IMR-90 (cell line): ENCODE data around the gene ELMO1. TPM values are rescaled to one million over a fixed set of nuclear protein-coding genes. Genes with fewer than 3 reads are reported as not detected.

Experiments
- ATAC-seq: fragments of 200-7000 bp; cut with Tn5 transposase; 2 replicates; pipeline ENCODE4 v1.9.1; 2020; ENCODE audit warnings: low read depth, mild to moderate bottlenecking, moderate library complexity
- BruUV-seq: library from RNA; stranded (reverse); fragments of 400-500 nt; replicated peaks from 2 replicates; lab custom pipeline; 2021; lab: Mats Ljungman, UMichigan
- CTCF ChIA-PET: fragments of 300-600 bp; formaldehyde crosslinking; extraction: SDS; loops from one replicate; lab custom pipeline; 2021; ENCODE audit warnings: antibody characterized with exemption; lab: Yijun Ruan, JAX
- POLR2A ChIA-PET: fragments of 300-600 bp; sonication (Branson Sonifier 250); formaldehyde crosslinking; loops from one replicate; lab custom pipeline; 2022; ENCODE audit warnings: antibody characterized with exemption; ENCODE audit not compliant: unreplicated experiment; lab: Charles Lee
- DNase-seq: peaks from one replicate; pipeline ENCODE4 v3.0.0; 2013
- H2AFZ ChIP-seq: replicated peaks from 2 replicates; pipeline ENCODE3; 2013; ENCODE audit warnings: low read length, mild to moderate bottlenecking; ENCODE audit not compliant: poor library complexity
- H2AK5ac ChIP-seq: 2 replicates; pipeline ENCODE4 v1.6.1; 2013; ENCODE audit warnings: low read depth, low read length, inconsistent platforms
- H2AK9ac ChIP-seq: replicated peaks from 2 replicates; pipeline ENCODE3; 2013; ENCODE audit warnings: mild to moderate bottlenecking, low read depth, low read length, moderate library complexity; ENCODE audit not compliant: poor library complexity
- H2BK120ac ChIP-seq: 2 replicates; pipeline ENCODE4 v1.6.1; 2013; ENCODE audit warnings: low read depth, low read length, inconsistent platforms
- H2BK15ac ChIP-seq: 3 replicates; pipeline ENCODE4 v1.6.1; 2013; ENCODE audit warnings: low read depth, low read length, inconsistent platforms
- H2BK20ac ChIP-seq: 2 replicates; pipeline ENCODE4 v1.6.1; 2013; ENCODE audit warnings: low read depth, mild to moderate bottlenecking, inconsistent platforms, low read length, moderate library complexity
- H2BK5ac ChIP-seq: 2 replicates; pipeline ENCODE4 v1.6.1; 2013; ENCODE audit warnings: mild to moderate bottlenecking, low read depth, low read length, inconsistent platforms; ENCODE audit not compliant: poor library complexity, severe bottlenecking
- H3K14ac ChIP-seq: replicated peaks from 2 replicates; pipeline ENCODE4 v1.6.1; 2013; ENCODE audit warnings: low read depth, low read length, inconsistent platforms
- H3K18ac ChIP-seq: 2 replicates; pipeline ENCODE4 v1.6.1; 2013; ENCODE audit warnings: low read depth, low read length, control low read depth
- H3K23ac ChIP-seq: 2 replicates; pipeline ENCODE4 v1.6.1; 2013; ENCODE audit warnings: low read depth, low read length, inconsistent platforms
- H3K27ac ChIP-seq: 2 replicates; pipeline ENCODE4 v1.5.1; 2013; ENCODE audit warnings: mild to moderate bottlenecking, control low read depth, low read length; ENCODE audit not compliant: insufficient read depth
- H3K27me3 ChIP-seq: 2 replicates; pipeline ENCODE4 v1.6.1; 2013; ENCODE audit warnings: low read length; ENCODE audit not compliant: control insufficient read depth, insufficient read depth
- H3K36me3 ChIP-seq: 2 replicates; pipeline ENCODE4 v1.6.1; 2013; ENCODE audit warnings: low read length, mixed read lengths; ENCODE audit not compliant: control insufficient read depth, insufficient read depth
- H3K4ac ChIP-seq: 2 replicates; pipeline ENCODE4 v1.6.1; 2013; ENCODE audit warnings: low read depth, low read length, inconsistent platforms
- H3K4me1 ChIP-seq: 2 replicates; pipeline ENCODE4 v1.6.1; 2013; ENCODE audit warnings: low read length, mixed read lengths; ENCODE audit not compliant: control insufficient read depth, insufficient read depth
- H3K4me2 ChIP-seq: 2 replicates; pipeline ENCODE4 v1.6.1; 2013; ENCODE audit warnings: low read depth, mild to moderate bottlenecking, control low read depth, low read length, moderate library complexity
- H3K4me3 ChIP-seq: 2 replicates; pipeline ENCODE4 v1.5.1; 2013; ENCODE audit warnings: low read depth, mild to moderate bottlenecking, control low read depth, low read length, moderate library complexity; ENCODE audit not compliant: insufficient read depth
- H3K56ac ChIP-seq: 2 replicates; pipeline ENCODE4 v1.6.1; 2013; ENCODE audit warnings: low read length, inconsistent platforms; ENCODE audit not compliant: insufficient read depth; ENCODE audit errors: extremely low read depth
- H3K79me1 ChIP-seq, 2 experiments: 2 replicates each; pipeline ENCODE4 v1.6.1; 2013; ENCODE audit warnings: low read length in 2 of 2, inconsistent platforms in 1 of 2, low read depth in 1 of 2
- H3K9ac ChIP-seq: 2 replicates; pipeline ENCODE4 v1.6.1; 2013; ENCODE audit warnings: low read depth, low read length, control low read depth
- H3K9me1 ChIP-seq: 2 replicates; pipeline ENCODE4 v1.6.1; 2013; ENCODE audit warnings: low read length, inconsistent platforms; ENCODE audit not compliant: insufficient read depth
- H3K9me3 ChIP-seq: 2 replicates; pipeline ENCODE4 v1.6.1; 2013; ENCODE audit warnings: low read length; ENCODE audit not compliant: control insufficient read depth, insufficient read depth
- H4K20me1 ChIP-seq: 2 replicates; pipeline ENCODE4 v1.6.1; 2013; ENCODE audit warnings: low read length, inconsistent platforms; ENCODE audit not compliant: insufficient read depth
- H4K5ac ChIP-seq: 2 replicates; pipeline ENCODE4 v1.6.1; 2013; ENCODE audit warnings: mild to moderate bottlenecking, low read depth, low read length, control low read depth
- H4K8ac ChIP-seq, 2 experiments: 2 replicates each; pipeline ENCODE4 v1.6.1; 2013; ENCODE audit warnings: low read depth in 2 of 2, low read length in 2 of 2, control low read depth in 1 of 2, inconsistent platforms in 1 of 2
- H4K91ac ChIP-seq: 2 replicates; pipeline ENCODE4 v1.6.1; 2013; ENCODE audit warnings: low read depth, low read length, inconsistent platforms; ENCODE audit not compliant: insufficient read depth
- BHLHE40 ChIP-seq: fragments of 150-350 bp; IDR thresholded peaks from 2 replicates; pipeline ENCODE4 v1.6.1; 2016; ENCODE audit warnings: mild to moderate bottlenecking, low read depth, low read length
- CEBPB ChIP-seq: IDR thresholded peaks from 2 replicates; pipeline ENCODE4 v1.6.1; 2012; ENCODE audit warnings: low read depth, low read length, improper control_type of control experiment
- CHD1 ChIP-seq: IDR thresholded peaks from 2 replicates; pipeline ENCODE4 v1.6.1; 2012; ENCODE audit warnings: low read depth, low read length, improper control_type of control experiment
- FOS ChIP-seq: fragments of 150-350 bp; IDR thresholded peaks from 2 replicates; pipeline ENCODE4 v1.6.1; 2016; ENCODE audit warnings: low read depth, low read length
- MAFK ChIP-seq: IDR thresholded peaks from 2 replicates; pipeline ENCODE4 v1.6.1; 2012; ENCODE audit warnings: low read depth, low read length, improper control_type of control experiment
- MAZ ChIP-seq: IDR thresholded peaks from 2 replicates; pipeline ENCODE4 v1.6.1; 2012; ENCODE audit warnings: low read depth, mild to moderate bottlenecking, low read length, improper control_type of control experiment, moderate library complexity, borderline replicate concordance
- MXI1 ChIP-seq: IDR thresholded peaks from 2 replicates; pipeline ENCODE4 v1.6.1; 2012; ENCODE audit warnings: low read depth, mild to moderate bottlenecking, low read length, moderate library complexity, borderline replicate concordance
- NFE2L2 ChIP-seq: fragments of 150-350 bp; IDR thresholded peaks from 2 replicates; pipeline ENCODE4 v1.6.1; 2016; ENCODE audit warnings: low read depth, mild to moderate bottlenecking, low read length
- POLR2A ChIP-seq: IDR thresholded peaks from 2 replicates; pipeline ENCODE4 v1.6.1; 2012; ENCODE audit warnings: mild to moderate bottlenecking, low read depth, low read length
- RAD21 ChIP-seq: IDR thresholded peaks from 2 replicates; pipeline ENCODE4 v1.6.1; 2012; ENCODE audit warnings: low read length, improper control_type of control experiment
- RCOR1 ChIP-seq: IDR thresholded peaks from 2 replicates; pipeline ENCODE4 v1.6.1; 2012; ENCODE audit warnings: mild to moderate bottlenecking, low read length, improper control_type of control experiment; ENCODE audit not compliant: insufficient replicate concordance
- RFX5 ChIP-seq: IDR thresholded peaks from 2 replicates; pipeline ENCODE4 v1.8.0; 2012; ENCODE audit warnings: low read depth, mild to moderate bottlenecking, low read length, moderate library complexity
- SMC3 ChIP-seq: fragments of 150-350 bp; IDR thresholded peaks from 2 replicates; pipeline ENCODE4 v1.6.1; 2016; ENCODE audit warnings: low read depth, mild to moderate bottlenecking, antibody characterized with exemption, low read length, moderate library complexity
- dilution Hi-C: fragments of 300-500 bp; cut with HindIII; formaldehyde crosslinking; loops from one replicate; pipeline ENCODE4 v1.14.3; 2018; ENCODE audit warnings: low sequenced_read_pairs; ENCODE audit not compliant: unreplicated experiment
- in situ Hi-C: fragments of 300-500 bp; cut with MboI; formaldehyde crosslinking; loops from 3 replicates; pipeline ENCODE4 v1.14.3; 2019; ENCODE audit warnings: low sequenced_read_pairs, inconsistent platforms, mixed read lengths
- intact Hi-C: fragments of 100-400 bp; cut with micrococcal nuclease; formaldehyde crosslinking; loops from 2 replicates; pipeline ENCODE4 v1.10.0; 2022
- polyA plus RNA-seq, 3 experiments: library from polyadenylated mRNA; depleted of rRNA; stranded (reverse); fragments of >200 nt; gene quantifications; 2 replicates each; pipeline ENCODE4 v1.2.3, GENCODE V29; 2012; ENCODE audit warnings: low replicate concordance in 1 of 3
- total RNA-seq: library from RNA; depleted of rRNA; stranded (reverse); fragments of >200 nt; gene quantifications from 2 replicates; pipeline ENCODE4 v1.2.3, GENCODE V29; 2012
- TF ChIP-seq, protein P1 (sequence below): fragments of 150-350 bp; IDR thresholded peaks from 2 replicates; pipeline ENCODE4 v1.6.1; 2016; ENCODE audit warnings: low read depth, mild to moderate bottlenecking, low read length, moderate library complexity, borderline replicate concordance
- TF ChIP-seq, protein P2 (sequence below): conservative IDR thresholded peaks from 2 replicates; pipeline ENCODE4 v1.5.1; 2012; ENCODE audit warnings: mild to moderate bottlenecking, low read depth, low read length, improper control_type of control experiment
- TF ChIP-seq, protein P3 (sequence below): fragments of 150-350 bp; IDR thresholded peaks from 2 replicates; pipeline ENCODE4 v1.6.1; 2017; ENCODE audit warnings: mild to moderate bottlenecking, antibody characterized with exemption, low read length, low read depth

Gene ELMO1
- total and polyA plus RNA-seq, 2 of the 4 experiments (the other 2 are of a cell fraction) = 0.03 TPM; not detected in 1

DNA sequence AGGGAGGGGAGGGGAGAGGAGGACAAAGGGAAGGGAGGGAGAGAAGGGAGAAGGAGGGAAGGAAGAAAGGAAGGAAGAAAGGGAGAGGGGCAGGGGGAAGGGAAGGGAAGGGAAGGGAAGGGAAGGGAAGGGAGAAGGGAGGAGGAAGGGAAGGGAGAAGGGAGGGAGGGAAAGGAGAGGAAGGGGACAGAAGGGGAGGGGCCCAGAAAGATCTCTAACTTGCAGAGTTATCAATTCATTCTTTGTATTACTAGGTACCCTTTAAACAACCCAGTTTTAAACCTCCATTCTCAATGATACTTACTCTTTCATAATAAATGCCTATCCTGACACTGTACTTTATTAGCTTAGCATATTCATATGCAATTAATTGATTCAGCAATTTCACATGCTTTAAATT lies 192.0 kb downstream of the ELMO1 start:
- no peak overlapping the region for H4K91ac ChIP-seq
- no peaks in the 10 kb centered on the region for H3K9me1 ChIP-seq
- H3K4me2 ChIP-seq = no peak overlapping the region
- H3K79me1 ChIP-seq = no peaks in the 10 kb centered on the region
- H2AK5ac ChIP-seq = no peak overlapping the region
- H3K27me3 ChIP-seq = no peaks in the 10 kb centered on the region
- no peak overlapping the region for H3K9ac ChIP-seq
- H2BK15ac ChIP-seq = no peak overlapping the region
- H3K56ac ChIP-seq = no peak overlapping the region
- no peaks in the 10 kb centered on the region for H3K36me3 ChIP-seq
- H4K20me1 ChIP-seq = no peaks in the 10 kb centered on the region
- no TSS peak for BruUV-seq
- ChIA-PET POLR2A (no interaction called here), CTCF (no interaction called here)
- H3K18ac ChIP-seq = no peak overlapping the region
- H4K5ac ChIP-seq = no peak overlapping the region
- no peak overlapping the region for H3K14ac ChIP-seq
- in situ Hi-C loops (no loop called here), dilution Hi-C loops (no loop called here), intact Hi-C loops (no loop called here)
- H3K4me1 ChIP-seq = no peaks in the 10 kb centered on the region
- H2AFZ ChIP-seq = no peak overlapping the region
- H2BK5ac ChIP-seq = no peak overlapping the region
- H3K23ac ChIP-seq = no peak overlapping the region
- no peak overlapping the region for H3K27ac ChIP-seq
- H2BK120ac ChIP-seq = no peak overlapping the region
- H4K8ac ChIP-seq = no peak overlapping the region
- DNase-seq = no peak
- H3K4ac ChIP-seq = no peak overlapping the region
- TF ChIP-seq MAZ = no peak
- TF ChIP-seq, protein P1, sequence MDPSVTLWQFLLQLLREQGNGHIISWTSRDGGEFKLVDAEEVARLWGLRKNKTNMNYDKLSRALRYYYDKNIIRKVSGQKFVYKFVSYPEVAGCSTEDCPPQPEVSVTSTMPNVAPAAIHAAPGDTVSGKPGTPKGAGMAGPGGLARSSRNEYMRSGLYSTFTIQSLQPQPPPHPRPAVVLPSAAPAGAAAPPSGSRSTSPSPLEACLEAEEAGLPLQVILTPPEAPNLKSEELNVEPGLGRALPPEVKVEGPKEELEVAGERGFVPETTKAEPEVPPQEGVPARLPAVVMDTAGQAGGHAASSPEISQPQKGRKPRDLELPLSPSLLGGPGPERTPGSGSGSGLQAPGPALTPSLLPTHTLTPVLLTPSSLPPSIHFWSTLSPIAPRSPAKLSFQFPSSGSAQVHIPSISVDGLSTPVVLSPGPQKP = no peak
- TF ChIP-seq BHLHE40 = no peak
- TF ChIP-seq, protein P2, sequence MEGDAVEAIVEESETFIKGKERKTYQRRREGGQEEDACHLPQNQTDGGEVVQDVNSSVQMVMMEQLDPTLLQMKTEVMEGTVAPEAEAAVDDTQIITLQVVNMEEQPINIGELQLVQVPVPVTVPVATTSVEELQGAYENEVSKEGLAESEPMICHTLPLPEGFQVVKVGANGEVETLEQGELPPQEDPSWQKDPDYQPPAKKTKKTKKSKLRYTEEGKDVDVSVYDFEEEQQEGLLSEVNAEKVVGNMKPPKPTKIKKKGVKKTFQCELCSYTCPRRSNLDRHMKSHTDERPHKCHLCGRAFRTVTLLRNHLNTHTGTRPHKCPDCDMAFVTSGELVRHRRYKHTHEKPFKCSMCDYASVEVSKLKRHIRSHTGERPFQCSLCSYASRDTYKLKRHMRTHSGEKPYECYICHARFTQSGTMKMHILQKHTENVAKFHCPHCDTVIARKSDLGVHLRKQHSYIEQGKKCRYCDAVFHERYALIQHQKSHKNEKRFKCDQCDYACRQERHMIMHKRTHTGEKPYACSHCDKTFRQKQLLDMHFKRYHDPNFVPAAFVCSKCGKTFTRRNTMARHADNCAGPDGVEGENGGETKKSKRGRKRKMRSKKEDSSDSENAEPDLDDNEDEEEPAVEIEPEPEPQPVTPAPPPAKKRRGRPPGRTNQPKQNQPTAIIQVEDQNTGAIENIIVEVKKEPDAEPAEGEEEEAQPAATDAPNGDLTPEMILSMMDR = no peak
- TF ChIP-seq, protein P3, sequence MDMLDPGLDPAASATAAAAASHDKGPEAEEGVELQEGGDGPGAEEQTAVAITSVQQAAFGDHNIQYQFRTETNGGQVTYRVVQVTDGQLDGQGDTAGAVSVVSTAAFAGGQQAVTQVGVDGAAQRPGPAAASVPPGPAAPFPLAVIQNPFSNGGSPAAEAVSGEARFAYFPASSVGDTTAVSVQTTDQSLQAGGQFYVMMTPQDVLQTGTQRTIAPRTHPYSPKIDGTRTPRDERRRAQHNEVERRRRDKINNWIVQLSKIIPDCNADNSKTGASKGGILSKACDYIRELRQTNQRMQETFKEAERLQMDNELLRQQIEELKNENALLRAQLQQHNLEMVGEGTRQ = no peak
- no peak for TF ChIP-seq MAFK
- no peak for TF ChIP-seq FOS
- no peak for TF ChIP-seq POLR2A
- TF ChIP-seq RFX5 = no peak
- no peak for TF ChIP-seq CEBPB
- no peak for TF ChIP-seq RAD21
- no peak for TF ChIP-seq MXI1
- TF ChIP-seq RCOR1 = no peak
- TF ChIP-seq CHD1 = no peak
- TF ChIP-seq SMC3 = no peak
- no peak for TF ChIP-seq NFE2L2
- no peak overlapping the region for H2BK20ac ChIP-seq
- ATAC-seq = no peak
- H3K4me3 ChIP-seq = no peak overlapping the region
- H3K9me3 ChIP-seq = peaks cover 5% of the 10 kb centered on the region
- no peak overlapping the region for H2AK9ac ChIP-seq
